HG03039 (cell line): ENCODE measurements around the gene KISS1R.

ENCODE experiments used
- ATAC-seq: cut with Tn5 transposase; IDR thresholded peaks from one replicate; pipeline ENCODE4 v1.9.1; 2021; ENCODE audit warnings: mild to moderate bottlenecking, moderate library complexity; ENCODE audit not compliant: unreplicated experiment

KISS1R gene

GRCh38 chr19:934865-935479, 17.8 kb downstream of the KISS1R start:
- no peak for ATAC-seq

- no peak for ATAC-seq
These were observed 19.0 kb downstream of the KISS1R start for GRCh38 chr19:936175-936546.

- no peak for ATAC-seq
These were observed 20.1 kb downstream of the KISS1R start for GRCh38 chr19:937259-937694.

GRCh38 chr19:938233-938923, 21.2 kb downstream of the KISS1R start:
- ATAC-seq = no peak

GRCh38 chr19:939439-939838, 22.3 kb downstream of the KISS1R start:
- no peak for ATAC-seq

GRCh38 chr19:939922-940321, 22.8 kb downstream of the KISS1R start:
- ATAC-seq = no peak

- ATAC-seq = no peak
These were observed 23.6 kb downstream of the KISS1R start for GRCh38 chr19:940591-941291.

GRCh38 chr19:941292-942132, 24.4 kb downstream of the KISS1R start:
- no peak for ATAC-seq

- ATAC-seq = no peak
These were observed 25.1 kb downstream of the KISS1R start for GRCh38 chr19:942133-942645.

- no peak for ATAC-seq
These were observed 26.5 kb downstream of the KISS1R start for GRCh38 chr19:943551-944170.

- ATAC-seq = no peak
These were observed 27.0 kb downstream of the KISS1R start for GRCh38 chr19:944171-944567.

- ATAC-seq = no peak
These were observed 27.6 kb downstream of the KISS1R start for GRCh38 chr19:944663-945241.

- no peak for ATAC-seq
These were observed 28.5 kb downstream of the KISS1R start for GRCh38 chr19:945401-946252.

GRCh38 chr19:947090-947706, 30.1 kb downstream of the KISS1R start:
- no peak for ATAC-seq

GRCh38 chr19:947707-948539, 30.8 kb downstream of the KISS1R start:
- peak; percentile 67 for ATAC-seq

GRCh38 chr19:948842-949496, 31.8 kb downstream of the KISS1R start:
- no peak for ATAC-seq

GRCh38 chr19:950352-951066, 33.4 kb downstream of the KISS1R start:
- ATAC-seq = no peak
